Measurements from ENCODE around the gene HK1. TPM values are rescaled to one million over a fixed set of nuclear protein-coding genes. Genes with fewer than 3 reads are reported as not detected.
"Not testable (repeated sequence)": the region's sequence is repeated elsewhere in the genome, so short reads cannot be mapped to it uniquely, and the experiment has no call there.

The HK1 gene
- total RNA-seq, 1 experiment from 2014 or later = 113 TPM

DNA sequence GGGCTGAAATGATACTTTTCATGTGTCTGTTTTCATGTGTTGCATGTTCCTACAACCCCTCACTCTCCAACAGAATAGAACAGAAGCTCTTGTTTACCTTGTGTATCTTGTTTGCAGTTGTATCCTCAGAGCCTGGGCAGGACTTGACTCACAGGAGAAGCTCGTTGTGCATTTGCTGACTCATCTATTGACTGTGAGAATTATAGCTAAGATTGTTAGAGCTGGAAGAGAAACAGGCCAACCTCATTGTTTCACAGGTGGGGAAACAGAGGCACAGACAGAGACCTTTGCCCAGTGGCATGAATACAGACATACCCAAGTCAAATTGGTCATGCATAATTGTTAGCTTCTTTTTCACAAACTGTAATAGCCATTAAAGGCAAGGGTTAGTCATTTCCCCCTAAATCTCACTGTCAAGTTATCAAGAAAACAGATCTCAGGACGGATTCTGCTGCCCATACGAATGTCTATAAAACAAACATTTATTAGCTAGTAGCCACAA, 168.4 kb downstream of the HK1 start:
- peak; percentile 90 for DNase-seq (ENCODE audit: low read depth)

DNA sequence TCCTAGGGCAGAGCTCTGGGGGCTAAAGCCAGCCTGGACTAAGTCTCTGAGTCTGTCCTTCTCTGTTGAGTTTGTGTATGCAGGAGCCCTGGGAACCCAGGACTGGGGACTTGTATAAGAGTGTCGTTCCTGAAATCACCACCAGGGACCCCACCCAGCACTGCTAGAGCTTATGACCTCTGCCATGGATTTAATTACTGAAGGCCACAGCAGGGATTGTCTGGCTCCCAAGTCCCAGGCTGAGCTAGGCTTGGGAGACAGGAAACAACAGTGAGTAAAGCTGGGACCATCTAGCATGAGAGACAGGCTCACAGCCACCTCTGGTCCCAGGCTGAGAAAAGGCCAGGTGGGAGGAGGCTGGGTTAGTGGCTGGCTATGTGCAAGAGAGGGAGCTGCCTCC, 171.5 kb downstream of the HK1 start:
- peak; percentile 66 for DNase-seq (ENCODE audit: low read depth)

DNA sequence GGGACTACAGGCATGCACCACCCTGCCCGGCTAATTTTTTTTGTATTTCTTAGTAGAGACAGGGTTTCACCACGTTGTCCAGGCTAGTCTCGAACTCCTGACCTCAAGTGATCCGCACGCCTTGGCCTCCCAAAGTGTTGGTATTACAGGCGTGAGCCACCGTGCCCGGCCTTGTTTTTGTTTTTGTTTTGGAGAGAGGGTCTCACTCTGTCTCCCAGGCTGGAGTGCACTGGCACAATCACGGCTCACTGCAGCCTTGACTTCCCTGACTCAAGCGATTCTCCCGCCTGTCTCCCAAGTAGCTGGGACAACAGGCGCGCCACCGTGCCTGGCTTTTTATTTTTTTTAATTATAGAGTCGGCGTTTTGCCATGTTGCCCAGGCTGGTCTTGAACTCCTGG, 172.1 kb downstream of the HK1 start:
- not testable (repeated sequence) for DNase-seq (ENCODE audit: low read depth)

DNA sequence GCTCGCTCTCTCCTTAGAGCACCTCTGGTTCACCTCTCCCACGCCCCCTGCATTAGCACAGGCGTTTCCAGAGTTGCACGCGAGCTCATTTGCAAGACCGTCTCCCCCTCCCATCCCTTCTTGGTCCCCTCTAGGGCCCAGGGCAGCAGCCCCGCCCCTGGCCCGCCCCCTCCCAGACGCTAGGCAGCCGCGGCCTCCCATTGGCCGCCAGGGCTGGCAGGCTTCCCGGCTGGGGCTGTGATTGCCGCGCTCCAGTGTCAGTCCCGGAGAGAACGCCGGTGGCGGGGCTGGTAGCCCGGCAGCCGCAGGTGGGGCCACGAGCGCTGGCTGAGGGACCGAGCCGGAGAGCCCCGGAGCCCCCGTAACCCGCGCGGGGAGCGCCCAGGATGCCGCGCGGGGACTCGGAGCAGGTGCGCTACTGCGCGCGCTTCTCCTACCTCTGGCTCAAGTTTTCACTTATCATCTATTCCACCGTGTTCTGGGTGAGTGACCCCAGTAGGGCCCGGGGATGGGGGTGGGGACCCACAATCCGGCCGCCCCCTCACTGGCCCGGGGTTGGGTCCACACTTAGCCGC, 173.0 kb downstream of the HK1 start, which contains the start of gene TSPAN15:
TSPAN15 (plus strand) TSS at position 257 of the 575 bp plus-strand sequence; CDS start at position 387, 130 bp downstream.
- DNase-seq (ENCODE audit: low read depth) = peak; percentile 52

Other genes with a start within 250 kb of the HK1 start
- gene SRGN, start 190.4 kb upstream of the HK1 start, total RNA-seq (2014; rRNA removed) = 409 and 438 TPM in 2 replicates
- 31.2 and 54.3 TPM in 2 replicates for gene VPS26A, start 154.3 kb upstream of the HK1 start, total RNA-seq (2014; rRNA removed)
- gene SUPV3L1, start 98.3 kb upstream of the HK1 start, total RNA-seq (2014; rRNA removed) = 24.9 and 26.0 TPM in 2 replicates
- 0.17 and 1.1 TPM in 2 replicates for gene HKDC1, start 58.2 kb upstream of the HK1 start, total RNA-seq (2014; rRNA removed)
- gene TACR2, start 138.4 kb downstream of the HK1 start, total RNA-seq (2014; rRNA removed) = 0.29 TPM in 1 of 2 replicates, not detected in the other
- gene TSPAN15, start 173.0 kb downstream of the HK1 start, total RNA-seq (2014; rRNA removed) = 1.5 and 2.0 TPM in 2 replicates

All from LHCN-M2 (cell line).